BJ (cell line): ENCODE data around the gene FEM1A. TPM values are rescaled to one million over a fixed set of nuclear protein-coding genes. Genes with fewer than 3 reads are reported as not detected.
"Not testable (repeated sequence)": the region's sequence is repeated elsewhere in the genome, so short reads cannot be mapped to it uniquely, and the experiment has no call there.

Source experiments
- CTCF ChIA-PET: fragments of 350-600 bp; formaldehyde crosslinking; extraction: SDS; loops from one replicate; lab custom pipeline; 2021; ENCODE audit warnings: antibody characterized with exemption, inconsistent platforms; lab: Yijun Ruan, JAX
- POLR2A ChIA-PET: fragments of 300-600 bp; sonication (Branson Sonifier 250); formaldehyde crosslinking; extraction: SDS; loops from one replicate; lab custom pipeline; 2021; ENCODE audit warnings: antibody characterized with exemption; lab: Charles Lee
- DNase-seq: peaks from one replicate; pipeline ENCODE4 v3.0.0-alpha.2; 2011; ENCODE audit warnings: low read depth
- H3K27me3 ChIP-seq: 2 replicates; pipeline ENCODE4 v1.6.0; 2011; ENCODE audit warnings: low read length; ENCODE audit not compliant: control insufficient read depth, insufficient read depth
- H3K36me3 ChIP-seq: 2 replicates; pipeline ENCODE4 v1.5.1; 2011; ENCODE audit warnings: low read length; ENCODE audit not compliant: control insufficient read depth, insufficient read depth
- H3K4me3 ChIP-seq: 2 replicates; pipeline ENCODE4 v1.5.1; 2011; ENCODE audit warnings: low read depth, mild to moderate bottlenecking, control low read depth, low read length
- polyA plus RNA-seq: library from polyadenylated mRNA; depleted of rRNA; stranded (reverse); fragments of >200 nt; gene quantifications from 2 replicates; pipeline ENCODE4 v1.2.3, GENCODE V29; 2011
- TF ChIP-seq, protein P1 (sequence below): IDR thresholded peaks from 2 replicates; pipeline ENCODE4 v1.5.1; 2011; ENCODE audit warnings: low read depth, mild to moderate bottlenecking, control low read depth, inconsistent platforms, low read length, moderate library complexity; ENCODE audit not compliant: insufficient read depth

Gene FEM1A
- polyA plus RNA-seq, 1 experiment, result 5.6 TPM

GRCh38 chr19:4832776-4833175 lies 41.2 kb downstream of the FEM1A start:
- TF ChIP-seq, protein P1, sequence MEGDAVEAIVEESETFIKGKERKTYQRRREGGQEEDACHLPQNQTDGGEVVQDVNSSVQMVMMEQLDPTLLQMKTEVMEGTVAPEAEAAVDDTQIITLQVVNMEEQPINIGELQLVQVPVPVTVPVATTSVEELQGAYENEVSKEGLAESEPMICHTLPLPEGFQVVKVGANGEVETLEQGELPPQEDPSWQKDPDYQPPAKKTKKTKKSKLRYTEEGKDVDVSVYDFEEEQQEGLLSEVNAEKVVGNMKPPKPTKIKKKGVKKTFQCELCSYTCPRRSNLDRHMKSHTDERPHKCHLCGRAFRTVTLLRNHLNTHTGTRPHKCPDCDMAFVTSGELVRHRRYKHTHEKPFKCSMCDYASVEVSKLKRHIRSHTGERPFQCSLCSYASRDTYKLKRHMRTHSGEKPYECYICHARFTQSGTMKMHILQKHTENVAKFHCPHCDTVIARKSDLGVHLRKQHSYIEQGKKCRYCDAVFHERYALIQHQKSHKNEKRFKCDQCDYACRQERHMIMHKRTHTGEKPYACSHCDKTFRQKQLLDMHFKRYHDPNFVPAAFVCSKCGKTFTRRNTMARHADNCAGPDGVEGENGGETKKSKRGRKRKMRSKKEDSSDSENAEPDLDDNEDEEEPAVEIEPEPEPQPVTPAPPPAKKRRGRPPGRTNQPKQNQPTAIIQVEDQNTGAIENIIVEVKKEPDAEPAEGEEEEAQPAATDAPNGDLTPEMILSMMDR, result no peak
- ChIA-PET POLR2A (no interaction called here), CTCF (interaction anchor here (1.4 kb wide), 1 partner anchor 24 kb away, joined by 4 read pairs; no protein-coding TSS in a partner anchor)
- Histone ChIP-seq H3K4me3 (no peak overlapping the region), H3K36me3 (peaks cover 1% of the 10 kb centered on the region; the same call in 1 of the 2 replicates), H3K27me3 (no peaks in the 10 kb centered on the region)
- no peak for DNase-seq

DNA sequence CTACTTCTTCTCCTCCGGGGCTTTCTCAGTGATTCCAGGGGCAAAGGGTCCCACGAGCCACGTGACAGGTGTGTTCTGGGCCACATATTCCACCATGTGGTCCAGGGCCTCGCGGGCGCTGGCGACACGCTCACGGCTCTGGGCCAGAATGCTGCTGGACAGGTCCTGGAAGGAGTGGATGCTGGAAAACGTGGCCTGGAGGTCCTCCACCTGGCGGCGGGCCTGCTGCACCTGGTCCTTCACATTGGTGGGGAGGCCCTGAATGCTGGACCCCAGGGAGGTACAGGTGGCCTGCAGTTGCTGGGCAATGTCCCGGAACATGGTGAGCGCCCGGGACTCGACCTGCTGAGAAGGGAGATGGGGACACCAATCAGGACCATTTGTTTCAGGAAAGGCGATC lies 47.7 kb downstream of the FEM1A start:
- DNase-seq, result no peak
- TF ChIP-seq, protein P1, result no peak
- no peaks in the 10 kb centered on the region for H3K27me3 ChIP-seq
- peaks cover 25% of the 10 kb centered on the region for H3K36me3 ChIP-seq
- POLR2A ChIA-PET, result no interaction called here
- CTCF ChIA-PET, result interaction anchor here (0.6 to 1.7 kb wide), 4 partner anchors 12 to 191 kb away, joined by 3 to 8 read pairs (median 3); no protein-coding TSS in a partner anchor
- H3K4me3 ChIP-seq, result no peak overlapping the region

DNA sequence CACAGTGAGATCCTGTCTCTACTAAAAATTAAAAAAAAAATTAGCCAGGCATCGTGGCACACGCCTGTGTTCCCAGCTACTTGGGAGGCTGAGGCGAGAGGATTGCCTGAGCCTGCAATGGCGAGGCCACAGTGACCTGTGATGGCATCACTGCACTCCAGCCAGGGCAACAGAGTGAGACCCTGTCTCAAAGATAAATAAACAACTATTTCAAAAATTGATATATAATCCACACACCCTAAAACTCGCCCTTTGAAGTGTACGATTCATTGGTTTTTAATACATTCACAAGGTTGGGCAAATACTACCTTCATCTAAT lies 52.1 kb downstream of the FEM1A start:
- H3K27me3 ChIP-seq, result no peaks in the 10 kb centered on the region
- H3K36me3 ChIP-seq, result peaks cover 45% of the 10 kb centered on the region
- H3K4me3 ChIP-seq, result no peak overlapping the region
- ChIA-PET POLR2A (no interaction called here), CTCF (interaction anchor here (1.0 to 3.3 kb wide), 3 partner anchors 21 to 53 kb away, joined by 3 to 12 read pairs (median 4); partner anchors contain the start of gene FEM1A)
- TF ChIP-seq, protein P1, result no peak
- DNase-seq, result no peak

DNA sequence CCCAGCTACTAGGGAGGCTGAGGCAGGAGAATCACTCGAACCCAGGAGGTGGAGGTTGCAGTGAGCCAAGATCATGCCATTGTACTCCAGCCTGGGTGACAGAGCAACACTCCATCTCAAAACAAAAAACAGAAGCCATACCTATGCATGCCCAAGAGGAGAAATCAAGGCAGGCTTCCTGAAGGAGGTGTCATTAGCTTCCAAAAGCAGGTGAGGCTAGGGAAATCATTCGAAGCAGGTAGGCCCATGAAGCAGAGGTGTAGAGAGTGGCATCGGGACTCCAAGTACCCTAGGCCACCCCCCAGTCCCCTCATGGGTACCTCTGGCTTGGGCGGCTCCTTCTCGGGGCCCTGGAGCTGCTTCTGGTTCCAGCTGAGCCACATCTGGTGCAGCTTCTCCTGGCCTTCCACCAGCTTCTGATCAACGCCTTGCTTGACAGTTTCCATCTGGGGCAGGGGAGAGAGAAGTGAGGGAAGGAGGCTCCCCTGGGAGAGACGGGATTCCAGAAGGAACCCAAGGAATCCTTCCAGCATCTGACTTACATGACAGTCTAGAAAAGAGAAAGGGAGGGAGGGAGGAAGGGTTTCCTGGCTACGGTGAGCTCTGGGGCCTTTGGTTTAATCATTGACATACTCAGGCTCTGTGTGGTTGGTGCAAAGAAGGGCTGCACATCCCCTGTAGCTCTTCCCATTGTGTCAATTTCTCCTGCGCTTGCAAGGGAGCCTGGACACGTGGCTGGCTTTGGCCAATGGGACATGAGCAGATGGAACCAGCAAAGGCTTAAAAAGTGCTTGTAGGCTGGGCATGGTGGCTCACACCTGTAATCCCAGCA lies 53.0 kb downstream of the FEM1A start:
- Histone ChIP-seq H3K4me3 (no peak overlapping the region), H3K36me3 (peaks cover 37% of the 10 kb centered on the region), H3K27me3 (no peaks in the 10 kb centered on the region)
- no peak for DNase-seq
- CTCF ChIA-PET, result interaction anchor here (0.8 to 13.8 kb wide), 7 partner anchors 10 to 54 kb away, joined by 3 to 225 read pairs (median 4); partner anchors contain the start of genes FEM1A and PLIN3
- TF ChIP-seq, protein P1, result no peak
- POLR2A ChIA-PET, result no interaction called here

- H3K27me3 ChIP-seq, H3K4me3 ChIP-seq, DNase-seq: not testable (repeated sequence)
- ChIA-PET POLR2A (interaction anchor here (0.6 kb wide), 2 partner anchors 11 to 14 kb away, joined by 3 to 9 read pairs; no protein-coding TSS in a partner anchor), CTCF (interaction anchor here (1.2 to 13.8 kb wide), 7 partner anchors 11 to 193 kb away, joined by 3 to 225 read pairs (median 5); partner anchors contain the start of genes FEM1A and PLIN3)
- peaks cover 38% of the 10 kb centered on the region for H3K36me3 ChIP-seq
Observed at GRCh38 chr19:4845975-4846374, 54.4 kb downstream of the FEM1A start.
